Glomerular endothelial cell (primary cell): ENCODE measurements around the gene XRCC1. TPM values are rescaled to one million over a fixed set of nuclear protein-coding genes. Genes with fewer than 3 reads are reported as not detected.
"Not testable (repeated sequence)": the region's sequence is repeated elsewhere in the genome, so short reads cannot be mapped to it uniquely, and the experiment has no call there.

ENCODE experiments used
- DNase-seq: peaks from one replicate; pipeline ENCODE4 v3.0.0-alpha.2; 2011; ENCODE audit warnings: low read depth, low spot score; ENCODE audit errors: extremely low read depth
- total RNA-seq: library from RNA; depleted of rRNA; stranded (reverse); fragments of >200 nt; gene quantifications from 2 replicates; pipeline ENCODE4 v1.2.3, GENCODE V29; 2015

XRCC1 gene
- total RNA-seq, 1 donor from 2014 or later: 34.3 TPM

DNA sequence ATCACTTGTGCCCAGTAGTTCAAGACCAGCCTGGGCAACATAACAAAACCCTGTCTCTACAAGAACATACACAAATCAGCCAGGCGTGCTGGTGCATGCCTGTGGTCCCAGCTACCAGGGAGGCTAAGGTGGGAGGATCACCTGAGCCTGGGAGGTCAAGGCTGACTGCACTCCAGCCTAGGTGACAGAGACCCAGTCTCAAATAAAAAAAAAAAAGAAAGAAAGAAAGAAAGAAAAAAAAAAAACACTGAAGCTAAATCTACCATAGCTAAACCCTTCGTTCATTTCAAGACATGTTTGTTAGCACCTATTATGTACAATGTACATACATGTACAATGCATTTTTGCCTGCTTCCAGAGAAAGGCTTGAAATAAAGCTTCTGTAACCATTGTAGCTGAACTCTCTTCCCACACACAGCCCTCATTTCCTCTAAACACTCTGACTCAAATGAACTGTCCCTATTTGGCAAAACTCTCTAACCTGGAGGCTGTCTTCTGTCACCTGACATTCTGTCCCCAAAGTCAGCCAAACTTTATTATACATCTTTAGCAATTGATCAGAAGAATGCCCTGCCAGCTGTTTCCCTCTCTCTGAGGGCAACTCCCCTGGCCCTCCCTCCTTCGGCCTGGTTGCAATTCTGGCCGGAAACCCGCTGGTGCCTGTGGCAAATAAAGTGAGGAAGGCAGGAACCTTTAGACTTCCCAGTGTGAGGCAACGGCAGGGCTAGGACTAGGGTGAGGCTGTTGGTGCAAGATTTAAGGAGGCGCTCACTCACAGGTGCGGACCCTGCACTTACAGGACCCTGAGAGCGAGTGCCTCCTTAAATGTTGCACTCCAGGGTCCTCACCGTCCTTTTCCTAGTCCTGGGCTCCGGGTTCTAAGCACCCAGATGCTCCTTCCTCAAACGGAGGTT, 50.1 kb downstream of the XRCC1 start:
- DNase-seq: no peak

DNA sequence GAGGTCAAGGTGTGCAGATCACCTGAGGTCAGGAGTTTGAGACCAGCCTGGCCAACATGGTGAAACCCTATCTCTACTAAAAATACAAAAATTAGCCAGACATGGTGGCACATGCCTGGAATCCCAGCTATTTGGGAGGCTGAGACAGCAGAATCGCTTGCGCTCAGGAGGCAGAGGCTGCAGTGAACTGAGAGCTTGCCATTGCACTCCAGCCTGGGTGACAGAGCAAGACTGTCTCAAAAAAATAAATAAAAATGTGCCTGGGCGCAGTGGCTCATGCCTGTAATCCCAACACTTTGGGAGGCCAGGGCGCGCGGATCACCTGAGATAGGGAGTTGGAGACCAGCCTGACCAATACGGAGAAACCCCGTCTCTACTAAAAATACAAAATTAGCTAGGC, 51.6 kb downstream of the XRCC1 start:
- DNase-seq: not testable (repeated sequence)

DNA sequence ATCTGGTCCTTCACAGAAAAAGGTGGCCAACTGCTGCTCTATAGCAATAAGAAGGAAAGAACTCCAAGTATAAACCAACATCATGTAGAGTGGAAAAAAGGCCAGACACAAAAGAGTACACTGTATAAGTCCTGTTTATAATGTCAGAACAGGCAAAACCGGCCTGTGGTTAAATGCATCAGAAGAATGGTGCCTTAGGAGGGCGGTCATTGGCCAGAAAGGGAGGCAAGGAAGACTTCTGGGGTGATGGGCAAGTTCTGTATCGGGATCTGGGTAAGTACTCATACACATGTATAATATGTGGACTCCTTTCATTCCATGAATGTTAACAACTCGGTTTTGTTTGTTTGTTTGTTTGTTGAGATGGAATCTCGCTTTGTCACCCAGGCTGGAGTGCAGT, 52.4 kb downstream of the XRCC1 start:
- DNase-seq: no peak

- peak; percentile 45 for DNase-seq
Measured at GRCh38 chr19:43519436-43520088, 55.8 kb downstream of the XRCC1 start.

DNA sequence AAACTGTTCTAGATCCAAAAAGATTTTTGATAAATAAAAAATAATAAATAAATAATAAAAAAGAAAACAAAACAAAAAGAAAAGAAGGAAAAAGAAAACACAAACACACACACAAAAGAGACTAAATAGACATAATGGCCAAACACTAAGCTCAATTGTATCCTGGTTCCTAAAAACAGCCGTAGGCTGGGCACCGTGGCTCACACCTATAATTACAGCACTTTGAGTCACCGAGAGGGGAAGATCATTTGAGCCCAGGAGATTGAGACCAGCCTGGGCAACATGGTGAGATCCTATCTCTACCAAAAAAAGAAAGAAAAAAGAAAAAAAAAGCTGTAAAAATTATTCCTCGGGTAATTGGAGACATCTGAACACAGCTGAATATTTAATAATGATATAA, 57.3 kb downstream of the XRCC1 start:
- no peak for DNase-seq

GRCh38 chr19:43512399-43512798, 62.9 kb downstream of the XRCC1 start:
- DNase-seq: not testable (repeated sequence)

- DNase-seq: no peak
Measured at GRCh38 chr19:43511324-43511723, 64.0 kb downstream of the XRCC1 start.

- no peak for DNase-seq
Measured at GRCh38 chr19:43510713-43511112, 64.6 kb downstream of the XRCC1 start.

- DNase-seq: no peak
Measured at GRCh38 chr19:43507880-43508279, 67.4 kb downstream of the XRCC1 start.

GRCh38 chr19:43506629-43507028, 68.7 kb downstream of the XRCC1 start:
- no peak for DNase-seq

GRCh38 chr19:43505941-43506340, 69.4 kb downstream of the XRCC1 start:
- no peak for DNase-seq

DNA sequence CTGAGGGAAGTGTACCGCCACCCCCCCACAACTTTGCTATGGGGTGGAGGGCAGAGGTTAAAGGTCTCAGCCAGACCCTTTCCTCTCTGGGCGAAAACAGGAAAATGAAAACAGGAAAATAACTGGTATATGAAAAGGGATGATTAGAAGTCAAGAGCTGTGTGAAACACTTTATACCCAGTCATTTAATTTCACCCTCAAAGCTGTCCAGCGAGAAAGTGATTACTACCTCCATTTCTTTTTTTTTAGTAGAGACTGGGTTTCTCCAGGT, 70.2 kb downstream of the XRCC1 start:
- no peak for DNase-seq

GRCh38 chr19:43504426-43505185, 70.7 kb downstream of the XRCC1 start, which contains the start of gene PHLDB3:
PHLDB3 (minus strand) TSS chr19:43504746; CDS start chr19:43504118, 628 bp downstream.
- DNase-seq: no peak

- DNase-seq: peak; percentile 47
Measured at GRCh38 chr19:43503501-43504425, 71.6 kb downstream of the XRCC1 start.

GRCh38 chr19:43502419-43502976, 72.8 kb downstream of the XRCC1 start:
- no peak for DNase-seq

- no peak for DNase-seq
Measured at GRCh38 chr19:43501661-43502418, 73.5 kb downstream of the XRCC1 start.

- no peak for DNase-seq
Measured at GRCh38 chr19:43499042-43499441, 76.3 kb downstream of the XRCC1 start.

GRCh38 chr19:43498233-43498842, 77.0 kb downstream of the XRCC1 start:
- no peak for DNase-seq

- no peak for DNase-seq
Measured at GRCh38 chr19:43496960-43497359, 78.4 kb downstream of the XRCC1 start.
